Mucosa of stomach (tissue), 1 donor: ENCODE measurements around the gene RNH1.

Source experiments
- H3K27me3 ChIP-seq: one replicate; pipeline ENCODE4 v1.7.0; 2013; ENCODE audit warnings: mild to moderate bottlenecking, low read length; ENCODE audit not compliant: control insufficient read depth, insufficient read depth
- H3K36me3 ChIP-seq: one replicate; pipeline ENCODE4 v1.7.0; 2013; ENCODE audit warnings: low read length; ENCODE audit not compliant: control insufficient read depth, insufficient read depth
- H3K4me1 ChIP-seq: one replicate; pipeline ENCODE4 v1.7.0; 2013; ENCODE audit warnings: mild to moderate bottlenecking, low read length; ENCODE audit not compliant: control insufficient read depth, insufficient read depth
- H3K4me3 ChIP-seq: one replicate; pipeline ENCODE4 v1.7.0; 2013; ENCODE audit warnings: low read length
- H3K9ac ChIP-seq: one replicate; pipeline ENCODE4 v1.7.0; 2013; ENCODE audit warnings: mild to moderate bottlenecking, low read length, moderate library complexity
- H3K9me3 ChIP-seq: one replicate; pipeline ENCODE4 v1.7.0; 2013; ENCODE audit warnings: mild to moderate bottlenecking, low read length, moderate library complexity; ENCODE audit not compliant: control insufficient read depth
- donor health status: Pancreatic carcinoma.

RNH1 gene

DNA sequence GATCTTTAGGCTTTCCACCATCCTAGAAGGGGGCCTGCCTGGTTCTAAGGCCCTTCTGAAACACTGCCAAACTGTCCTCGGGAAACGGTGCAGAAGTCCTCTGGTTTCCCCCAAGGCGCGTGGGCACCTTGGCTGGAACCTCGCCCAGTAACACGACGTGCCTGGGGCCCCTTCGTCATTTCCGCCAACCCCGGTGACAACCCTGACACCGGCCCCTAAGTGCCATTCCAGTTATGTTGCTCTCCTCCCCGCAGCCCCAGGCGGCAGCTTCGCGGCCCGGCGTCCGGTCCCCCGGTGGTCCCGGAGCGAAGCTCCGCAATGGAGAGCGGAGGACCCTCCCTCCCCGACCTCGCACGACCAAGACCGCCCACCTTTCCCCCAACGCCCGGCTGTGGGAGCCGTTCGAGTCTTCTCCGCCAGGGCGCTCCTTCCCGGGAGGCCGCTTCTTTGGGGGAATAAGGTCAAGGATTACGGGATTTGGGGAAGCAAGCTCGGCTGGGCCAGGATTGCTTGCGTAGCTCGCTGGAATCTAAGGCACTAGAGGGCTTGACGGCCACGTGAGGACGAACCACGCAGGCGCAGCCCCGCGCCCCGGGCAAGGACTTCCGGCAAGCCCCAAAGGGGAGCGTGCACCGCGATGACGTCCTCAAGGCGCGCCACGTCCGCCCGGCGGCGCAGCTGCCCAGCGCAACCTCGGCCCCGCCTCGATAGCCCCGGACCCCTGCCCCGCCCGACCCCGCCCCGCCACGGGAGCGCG, 626 bp downstream of the RNH1 start:
- Histone ChIP-seq H3K9ac (peak overlapping the region; percentile 95), H3K9me3 (no peaks in the 10 kb centered on the region)

DNA sequence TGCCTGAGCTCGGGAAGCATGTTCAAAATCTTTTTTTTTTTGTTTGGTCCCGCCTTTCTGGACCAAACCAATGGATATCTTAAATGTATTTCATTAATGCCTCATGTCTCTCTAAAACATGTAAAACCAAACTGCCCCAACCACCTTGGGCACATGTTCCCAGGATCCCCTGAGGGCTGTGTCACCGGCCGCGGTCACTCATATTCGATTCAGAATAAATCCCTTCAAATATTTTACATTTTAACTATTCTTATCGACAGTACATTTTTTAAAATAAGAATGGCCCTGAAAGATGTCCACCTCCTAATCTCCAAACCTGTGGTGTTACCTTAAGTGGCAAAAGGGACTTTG, 2.1 kb downstream of the RNH1 start:
- H3K9me3 ChIP-seq = no peaks in the 10 kb centered on the region
- H3K4me1 ChIP-seq = peaks cover 46% of the 10 kb centered on the region
- no peak overlapping the region for H3K4me3 ChIP-seq
- H3K36me3 ChIP-seq = peaks cover 5% of the 10 kb centered on the region
- H3K27me3 ChIP-seq = no peaks in the 10 kb centered on the region
- H3K9ac ChIP-seq = peak overlapping the region; percentile 95

More for the DNA sequence above, 626 bp downstream of the RNH1 start:
- Histone ChIP-seq H3K36me3 (no peaks in the 10 kb centered on the region), H3K4me1 (peaks cover 46% of the 10 kb centered on the region), H3K27me3 (no peaks in the 10 kb centered on the region), H3K4me3 (peak overlapping the region; percentile 62)

DNA sequence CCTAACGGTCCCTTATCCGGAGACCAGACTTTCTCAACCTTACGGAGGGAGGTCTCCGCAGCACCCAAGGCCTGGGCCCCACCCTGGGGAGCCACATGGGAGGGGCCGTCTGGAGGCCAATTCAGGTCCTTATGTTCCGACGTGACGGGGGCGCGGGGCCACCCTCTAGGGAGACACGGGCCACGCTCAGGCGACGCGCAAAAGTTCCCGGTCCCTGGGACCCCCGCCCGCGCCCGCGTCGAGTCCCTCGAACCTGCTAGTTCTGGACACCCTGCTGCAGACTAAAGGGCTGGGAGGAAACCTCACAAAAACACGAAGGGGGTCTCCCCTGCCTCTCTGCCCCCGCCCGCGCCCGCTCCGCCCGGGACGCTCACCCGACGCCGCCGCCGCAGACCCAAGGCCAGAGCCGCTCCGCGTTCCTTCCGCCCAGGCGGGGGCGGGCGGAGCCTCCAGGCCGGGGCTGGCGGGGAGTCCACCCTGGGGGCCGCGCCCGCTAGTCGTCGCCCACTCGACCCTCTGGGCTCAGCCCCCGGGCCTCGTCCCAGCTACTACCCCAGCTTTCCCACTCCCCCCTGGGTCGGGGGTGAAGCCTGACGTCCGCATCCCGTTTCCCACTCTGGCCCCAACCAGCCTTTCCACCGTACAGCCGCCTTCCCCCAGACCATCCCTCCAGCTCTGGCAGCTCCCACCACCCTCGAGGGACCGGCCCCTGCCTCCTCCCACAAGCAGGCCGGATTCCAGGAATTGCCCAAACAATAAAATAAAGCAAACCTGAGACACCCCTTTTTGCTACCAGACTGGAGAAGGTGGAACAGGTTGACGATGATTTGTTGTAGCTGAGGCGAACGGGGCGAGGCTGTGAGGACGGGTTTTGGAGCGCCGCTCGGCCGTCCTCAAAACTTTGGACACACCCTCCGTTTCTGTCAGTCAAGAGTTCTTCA, 2.7 kb downstream of the RNH1 start:
- Histone ChIP-seq H3K9me3 (no peaks in the 10 kb centered on the region), H3K27me3 (no peaks in the 10 kb centered on the region), H3K4me1 (peaks cover 46% of the 10 kb centered on the region), H3K36me3 (peaks cover 7% of the 10 kb centered on the region), H3K9ac (peak overlapping the region; percentile 95), H3K4me3 (no peak overlapping the region)

DNA sequence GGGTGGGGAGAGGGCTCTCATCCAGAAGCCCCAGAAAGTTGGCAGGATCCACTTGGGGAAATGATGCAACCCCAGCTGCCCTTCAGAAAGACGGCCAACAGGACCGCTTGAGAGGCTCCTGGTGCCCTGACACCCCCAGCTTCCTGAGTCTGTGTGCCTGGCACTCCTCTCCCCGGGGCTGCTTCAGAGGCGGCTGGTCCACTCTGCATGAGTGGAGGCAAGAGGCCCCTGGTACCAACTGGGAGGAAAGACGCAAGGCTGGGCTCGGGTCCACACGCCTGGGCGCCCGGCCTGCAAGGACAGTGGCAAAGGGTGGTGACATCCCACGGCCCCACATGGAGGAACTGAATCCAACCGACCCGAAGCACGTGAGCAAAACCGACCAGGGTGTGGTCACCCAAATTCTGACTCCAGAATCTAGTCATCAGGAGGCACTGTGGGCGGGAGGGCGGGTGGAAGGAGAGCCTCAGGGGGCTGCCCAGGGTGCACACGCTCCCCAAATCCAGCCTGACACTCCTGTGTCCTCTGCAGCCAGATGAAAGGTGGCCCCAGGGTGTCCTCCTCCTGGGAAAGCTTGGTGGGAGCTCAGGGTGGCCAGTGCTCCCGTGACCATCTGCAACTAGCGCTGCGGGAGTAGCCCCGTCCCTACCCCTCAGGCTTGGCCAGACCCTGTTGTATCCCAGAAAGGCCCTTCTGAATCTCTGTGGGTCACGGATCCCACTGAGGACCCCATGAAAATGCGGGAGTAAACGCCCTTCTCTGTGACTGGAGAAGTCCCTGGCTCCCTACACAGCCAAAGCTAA, 3.7 kb downstream of the RNH1 start:
- peaks cover 46% of the 10 kb centered on the region for H3K4me1 ChIP-seq

DNA sequence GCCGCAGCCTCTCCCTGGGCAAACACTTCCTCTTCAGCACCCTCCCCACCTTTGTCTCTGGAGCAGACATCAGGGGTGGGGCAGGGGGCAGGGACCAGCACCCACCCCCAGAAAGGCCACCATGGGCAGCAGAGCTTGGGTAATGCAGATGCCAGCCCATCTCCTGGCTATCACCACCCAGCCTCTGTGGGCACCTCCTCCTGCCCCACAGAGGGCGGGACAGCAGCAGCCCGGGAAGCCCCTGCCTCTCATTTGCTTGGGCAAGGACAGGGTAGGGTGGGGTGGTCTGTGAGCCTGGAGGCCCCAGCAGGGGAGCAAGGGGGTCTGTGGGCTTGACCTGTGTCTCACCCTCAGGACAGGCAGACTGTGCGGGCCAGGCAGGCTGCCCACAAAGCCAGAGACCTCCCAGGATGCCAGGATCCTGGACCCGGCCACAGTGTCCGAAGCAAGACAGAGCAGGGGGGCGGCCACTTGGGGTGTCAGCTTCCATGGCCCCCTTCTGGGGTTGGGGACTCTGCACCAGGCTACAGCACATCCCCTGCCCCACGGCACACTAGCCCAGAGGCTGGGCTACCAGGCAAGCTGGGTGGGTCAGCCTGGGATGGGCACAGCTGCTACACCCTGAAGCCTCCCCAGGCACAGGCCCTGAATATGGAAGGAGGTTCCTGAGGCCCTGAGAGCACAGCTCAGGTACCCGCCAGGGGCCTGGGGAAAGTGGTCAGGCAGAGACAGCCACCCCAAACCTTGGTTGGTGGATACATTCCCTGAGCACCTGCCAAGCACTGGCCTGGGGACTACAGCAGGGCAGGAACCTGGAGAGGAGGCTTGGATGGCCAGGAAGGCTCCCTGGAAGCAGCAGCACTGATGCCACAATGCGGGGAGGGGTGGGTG, 4.5 kb downstream of the RNH1 start:
- H3K27me3 ChIP-seq = no peaks in the 10 kb centered on the region
- H3K4me3 ChIP-seq = no peak overlapping the region
- peaks cover 25% of the 10 kb centered on the region for H3K36me3 ChIP-seq
- H3K9me3 ChIP-seq = no peaks in the 10 kb centered on the region
- H3K9ac ChIP-seq = no peak overlapping the region
- H3K4me1 ChIP-seq = peaks cover 42% of the 10 kb centered on the region

More for the DNA sequence above, 3.7 kb downstream of the RNH1 start:
- H3K27me3 ChIP-seq = no peaks in the 10 kb centered on the region
- peak overlapping the region; percentile 95 for H3K9ac ChIP-seq
- no peaks in the 10 kb centered on the region for H3K9me3 ChIP-seq
- no peak overlapping the region for H3K4me3 ChIP-seq
- peaks cover 16% of the 10 kb centered on the region for H3K36me3 ChIP-seq

DNA sequence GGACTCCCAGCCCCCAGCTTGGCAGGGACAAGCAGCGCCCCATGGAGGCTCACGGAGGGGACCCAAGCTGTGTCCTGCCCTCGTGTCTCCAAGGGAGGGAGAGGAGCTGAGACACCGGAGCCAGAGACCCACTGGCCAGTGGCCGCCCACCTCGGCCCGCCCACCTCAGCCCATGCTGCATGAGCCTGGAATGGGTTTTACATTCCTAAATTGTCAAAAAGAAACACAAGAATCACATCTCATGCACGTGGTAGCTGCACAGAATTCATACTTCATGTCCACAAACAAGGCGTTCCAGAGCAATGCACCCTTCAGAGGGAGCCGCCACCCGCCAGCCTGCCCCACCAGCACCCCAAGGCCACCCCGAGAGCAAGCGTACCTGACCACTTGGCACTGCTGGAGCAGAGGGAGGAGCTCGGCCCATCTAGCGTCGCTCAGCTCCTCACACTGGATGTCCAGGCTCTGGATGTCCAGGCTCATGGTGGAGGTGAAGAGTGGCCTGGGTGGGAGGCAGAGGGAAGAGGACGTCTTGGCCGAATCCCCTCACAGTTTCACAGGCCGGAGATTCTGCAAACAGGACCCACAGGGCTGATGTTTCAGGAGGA, 5.3 kb downstream of the RNH1 start:
- H3K36me3 ChIP-seq = peaks cover 27% of the 10 kb centered on the region
- no peak overlapping the region for H3K9ac ChIP-seq
- H3K4me1 ChIP-seq = peaks cover 40% of the 10 kb centered on the region
- H3K27me3 ChIP-seq = no peaks in the 10 kb centered on the region
- H3K9me3 ChIP-seq = no peaks in the 10 kb centered on the region
- H3K4me3 ChIP-seq = no peak overlapping the region

DNA sequence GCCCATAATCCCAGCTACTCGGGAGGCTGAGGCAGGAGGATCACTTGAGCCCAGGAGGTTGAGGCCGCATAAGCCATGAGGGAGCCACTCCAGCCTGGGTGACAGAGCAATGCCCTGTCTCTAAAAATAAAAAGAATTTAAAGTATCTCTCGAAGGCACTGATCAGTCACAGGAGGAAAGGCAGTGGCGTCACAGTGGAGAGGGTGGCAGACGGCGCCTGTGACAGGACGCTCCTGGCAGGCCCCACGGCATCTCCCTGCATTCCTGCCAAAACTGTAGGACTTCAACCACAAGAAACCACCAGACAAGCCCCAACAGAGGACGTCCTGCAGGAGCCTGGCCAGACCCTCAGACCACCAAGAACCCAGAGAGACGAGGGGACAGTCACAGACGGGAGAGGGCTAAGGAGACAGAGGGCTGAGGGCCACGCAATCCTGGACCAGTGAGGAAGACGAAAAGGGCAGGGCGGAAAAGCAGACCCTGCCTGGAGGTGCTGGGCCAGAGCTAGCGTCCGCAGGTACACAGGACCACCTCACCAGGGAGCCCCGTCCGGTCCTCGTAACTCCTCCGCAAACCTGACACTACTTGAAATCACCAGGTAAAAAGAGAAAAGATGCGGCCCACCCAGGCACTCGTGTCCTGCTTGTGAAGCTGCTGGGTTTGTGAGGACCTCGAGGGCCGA, 5.9 kb downstream of the RNH1 start:
- H3K36me3 ChIP-seq = peaks cover 27% of the 10 kb centered on the region
- no peak overlapping the region for H3K9ac ChIP-seq
- no peaks in the 10 kb centered on the region for H3K9me3 ChIP-seq
- peaks cover 36% of the 10 kb centered on the region for H3K4me1 ChIP-seq
- H3K27me3 ChIP-seq = no peaks in the 10 kb centered on the region
- H3K4me3 ChIP-seq = no peak overlapping the region

DNA sequence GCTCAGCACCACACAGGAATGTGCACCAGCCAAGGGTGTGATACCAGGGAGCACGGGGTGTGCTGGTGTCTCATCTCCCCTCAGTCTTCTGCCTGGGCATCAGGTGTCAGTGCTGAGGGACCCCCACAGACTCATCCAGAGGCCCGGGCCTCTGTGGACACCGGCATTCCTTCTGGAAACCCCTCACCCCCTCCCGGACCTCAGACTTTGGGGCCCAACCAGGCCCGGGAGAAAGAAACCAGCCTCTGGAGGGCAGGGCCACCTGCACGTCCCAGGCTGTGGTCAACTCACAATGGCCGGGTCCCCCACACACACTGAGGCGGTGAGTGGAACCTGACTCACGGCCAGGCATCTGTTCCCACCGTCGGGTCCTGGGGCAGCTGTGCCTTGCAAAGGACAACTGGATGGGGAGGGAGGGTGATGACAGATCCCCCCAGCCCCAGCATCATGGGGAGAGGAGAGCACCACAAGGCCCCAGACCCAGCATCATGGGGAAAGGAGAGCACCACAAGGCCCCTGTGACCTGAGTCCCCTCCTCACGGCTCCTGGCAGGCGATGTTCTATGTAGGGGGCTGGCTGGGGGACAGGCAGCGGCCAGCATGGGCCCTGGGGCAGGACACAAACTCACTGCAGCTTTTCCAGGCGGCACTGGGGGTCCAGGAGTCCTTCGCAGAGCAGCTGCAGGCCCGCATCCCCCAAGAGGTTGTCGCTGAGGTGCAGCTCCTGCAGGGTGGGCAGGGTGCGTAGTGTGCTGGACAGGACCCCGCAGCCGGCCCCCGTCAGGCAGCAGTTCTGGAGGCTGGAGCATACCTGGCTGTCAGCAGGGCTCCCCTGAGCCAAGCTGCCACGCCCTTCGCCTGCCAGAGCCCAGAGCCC, 7.6 kb downstream of the RNH1 start:
- Histone ChIP-seq H3K9ac (no peak overlapping the region), H3K27me3 (no peaks in the 10 kb centered on the region), H3K36me3 (peaks cover 27% of the 10 kb centered on the region), H3K4me3 (no peak overlapping the region), H3K4me1 (peaks cover 19% of the 10 kb centered on the region), H3K9me3 (no peaks in the 10 kb centered on the region)

DNA sequence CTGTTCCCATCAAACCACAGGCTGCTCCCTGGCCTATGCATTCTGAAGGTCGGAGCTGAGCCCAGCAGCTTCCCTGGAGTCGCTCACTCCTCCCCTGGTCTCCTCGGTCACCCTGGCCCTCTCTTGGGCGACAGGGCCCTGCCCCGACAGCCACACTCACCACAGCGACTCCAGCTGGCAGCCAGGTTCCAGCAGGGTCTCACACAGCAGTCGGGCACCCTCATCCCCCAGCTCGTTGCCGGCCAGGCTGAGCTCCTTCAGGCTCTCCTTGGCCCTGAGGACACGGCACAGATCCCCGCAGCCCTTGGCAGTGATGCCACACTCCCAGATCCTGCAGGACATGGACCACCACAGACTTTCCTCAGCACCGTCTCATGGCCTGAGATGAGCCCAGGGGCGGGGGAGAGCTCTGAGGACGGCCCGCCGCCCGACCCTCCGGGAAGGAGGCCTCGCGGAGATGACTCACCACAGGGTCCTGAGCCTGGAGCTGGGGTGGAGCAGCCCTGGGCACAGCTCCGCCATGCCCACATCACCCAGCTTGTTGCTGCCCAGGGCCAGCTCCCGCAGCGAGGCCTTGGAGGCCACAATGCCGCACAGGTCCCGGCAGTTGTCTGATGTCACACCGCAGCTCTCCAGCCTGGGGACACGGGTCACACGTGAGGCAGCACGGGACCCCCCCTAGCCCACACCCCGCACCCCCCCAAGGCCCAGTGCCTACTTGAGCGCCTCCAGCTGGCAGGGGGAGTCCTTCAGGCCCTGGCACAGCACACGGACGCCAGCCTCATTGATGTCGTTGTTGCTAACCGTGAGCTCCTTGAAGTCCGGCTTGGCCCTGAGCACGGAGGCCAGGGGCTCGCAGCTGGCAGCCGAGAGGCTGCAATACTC, 8.5 kb downstream of the RNH1 start:
- Histone ChIP-seq H3K27me3 (no peaks in the 10 kb centered on the region), H3K4me3 (no peak overlapping the region), H3K9ac (no peak overlapping the region), H3K36me3 (peaks cover 27% of the 10 kb centered on the region), H3K9me3 (no peaks in the 10 kb centered on the region), H3K4me1 (peaks cover 10% of the 10 kb centered on the region)
